H1 (cell line): Measurements from ENCODE around the gene MAML3. TPM values are rescaled to one million over a fixed set of nuclear protein-coding genes. Genes with fewer than 3 reads are reported as not detected.

Experiments
- CTBP2 ChIP-seq: IDR thresholded peaks from 2 replicates; pipeline ENCODE4 v1.7.0; 2011; ENCODE audit warnings: borderline replicate concordance, mild to moderate bottlenecking, moderate library complexity, mixed read lengths, low read length; ENCODE audit not compliant: insufficient read depth, insufficient read length
- FOSL1 ChIP-seq: IDR thresholded peaks from 2 replicates; pipeline ENCODE4 v1.6.1; 2011; ENCODE audit warnings: mild to moderate bottlenecking, low read depth, low read length, moderate library complexity; ENCODE audit not compliant: insufficient read depth
- JUN ChIP-seq: IDR thresholded peaks from 2 replicates; pipeline ENCODE4 v1.6.1; 2011; ENCODE audit warnings: low read depth, mild to moderate bottlenecking, improper control_type of control experiment, low read length
- SIX5 ChIP-seq: IDR thresholded peaks from 2 replicates; pipeline ENCODE4 v1.6.1; 2011; ENCODE audit warnings: mild to moderate bottlenecking, low read depth, low read length
- TAF1 ChIP-seq: IDR thresholded peaks from 2 replicates; pipeline ENCODE4 v1.6.1; 2011; ENCODE audit warnings: mild to moderate bottlenecking, low read depth, low read length
- ZNF274 ChIP-seq: IDR thresholded peaks from 2 replicates; pipeline ENCODE4 v1.7.0; 2012; ENCODE audit warnings: low read length, borderline replicate concordance; ENCODE audit errors: extremely low read depth
- polyA plus RNA-seq, 7 experiments: library from polyadenylated mRNA; depleted of rRNA in 3 of 7; stranded (reverse) in 5 of 7; unstranded in 2 of 7; fragments of >200 nt in 5 of 7; fragments of 200-250 nt in 2 of 7; gene quantifications; 1 replicate in 5 of 7; 2 replicates in 1 of 7; 4 replicates in 1 of 7; pipeline versions ENCODE4 v1.2.1 to v1.2.3, GENCODE V29; 2011 to 2013; ENCODE audit warnings: missing spikeins in 2 of 7, mixed read lengths in 2 of 7
- total RNA-seq: library from RNA; stranded (reverse); fragmentation: NEBNext Ultra II Directional; extraction: Animal tissue kit (Norgen Biotek cat#: 25700); gene quantifications from 2 replicates; pipeline ENCODE4 v1.2.1, GENCODE V29; 2021
- TF ChIP-seq, protein P1 (sequence below): fragments of 300-600 bp; sonication (generic); IDR thresholded peaks from 2 replicates; pipeline ENCODE4 v1.7.1; 2012; ENCODE audit warnings: low read length, moderate library complexity, mild to moderate bottlenecking, inconsistent platforms; ENCODE audit not compliant: insufficient replicate concordance

MAML3 gene
- total and polyA plus RNA-seq, 2 of the 8 experiments (the other 6 are each of a cell fraction or from before 2014, with no cell fraction given), result 2.1 to 5.7 TPM

- TF ChIP-seq, protein P1, sequence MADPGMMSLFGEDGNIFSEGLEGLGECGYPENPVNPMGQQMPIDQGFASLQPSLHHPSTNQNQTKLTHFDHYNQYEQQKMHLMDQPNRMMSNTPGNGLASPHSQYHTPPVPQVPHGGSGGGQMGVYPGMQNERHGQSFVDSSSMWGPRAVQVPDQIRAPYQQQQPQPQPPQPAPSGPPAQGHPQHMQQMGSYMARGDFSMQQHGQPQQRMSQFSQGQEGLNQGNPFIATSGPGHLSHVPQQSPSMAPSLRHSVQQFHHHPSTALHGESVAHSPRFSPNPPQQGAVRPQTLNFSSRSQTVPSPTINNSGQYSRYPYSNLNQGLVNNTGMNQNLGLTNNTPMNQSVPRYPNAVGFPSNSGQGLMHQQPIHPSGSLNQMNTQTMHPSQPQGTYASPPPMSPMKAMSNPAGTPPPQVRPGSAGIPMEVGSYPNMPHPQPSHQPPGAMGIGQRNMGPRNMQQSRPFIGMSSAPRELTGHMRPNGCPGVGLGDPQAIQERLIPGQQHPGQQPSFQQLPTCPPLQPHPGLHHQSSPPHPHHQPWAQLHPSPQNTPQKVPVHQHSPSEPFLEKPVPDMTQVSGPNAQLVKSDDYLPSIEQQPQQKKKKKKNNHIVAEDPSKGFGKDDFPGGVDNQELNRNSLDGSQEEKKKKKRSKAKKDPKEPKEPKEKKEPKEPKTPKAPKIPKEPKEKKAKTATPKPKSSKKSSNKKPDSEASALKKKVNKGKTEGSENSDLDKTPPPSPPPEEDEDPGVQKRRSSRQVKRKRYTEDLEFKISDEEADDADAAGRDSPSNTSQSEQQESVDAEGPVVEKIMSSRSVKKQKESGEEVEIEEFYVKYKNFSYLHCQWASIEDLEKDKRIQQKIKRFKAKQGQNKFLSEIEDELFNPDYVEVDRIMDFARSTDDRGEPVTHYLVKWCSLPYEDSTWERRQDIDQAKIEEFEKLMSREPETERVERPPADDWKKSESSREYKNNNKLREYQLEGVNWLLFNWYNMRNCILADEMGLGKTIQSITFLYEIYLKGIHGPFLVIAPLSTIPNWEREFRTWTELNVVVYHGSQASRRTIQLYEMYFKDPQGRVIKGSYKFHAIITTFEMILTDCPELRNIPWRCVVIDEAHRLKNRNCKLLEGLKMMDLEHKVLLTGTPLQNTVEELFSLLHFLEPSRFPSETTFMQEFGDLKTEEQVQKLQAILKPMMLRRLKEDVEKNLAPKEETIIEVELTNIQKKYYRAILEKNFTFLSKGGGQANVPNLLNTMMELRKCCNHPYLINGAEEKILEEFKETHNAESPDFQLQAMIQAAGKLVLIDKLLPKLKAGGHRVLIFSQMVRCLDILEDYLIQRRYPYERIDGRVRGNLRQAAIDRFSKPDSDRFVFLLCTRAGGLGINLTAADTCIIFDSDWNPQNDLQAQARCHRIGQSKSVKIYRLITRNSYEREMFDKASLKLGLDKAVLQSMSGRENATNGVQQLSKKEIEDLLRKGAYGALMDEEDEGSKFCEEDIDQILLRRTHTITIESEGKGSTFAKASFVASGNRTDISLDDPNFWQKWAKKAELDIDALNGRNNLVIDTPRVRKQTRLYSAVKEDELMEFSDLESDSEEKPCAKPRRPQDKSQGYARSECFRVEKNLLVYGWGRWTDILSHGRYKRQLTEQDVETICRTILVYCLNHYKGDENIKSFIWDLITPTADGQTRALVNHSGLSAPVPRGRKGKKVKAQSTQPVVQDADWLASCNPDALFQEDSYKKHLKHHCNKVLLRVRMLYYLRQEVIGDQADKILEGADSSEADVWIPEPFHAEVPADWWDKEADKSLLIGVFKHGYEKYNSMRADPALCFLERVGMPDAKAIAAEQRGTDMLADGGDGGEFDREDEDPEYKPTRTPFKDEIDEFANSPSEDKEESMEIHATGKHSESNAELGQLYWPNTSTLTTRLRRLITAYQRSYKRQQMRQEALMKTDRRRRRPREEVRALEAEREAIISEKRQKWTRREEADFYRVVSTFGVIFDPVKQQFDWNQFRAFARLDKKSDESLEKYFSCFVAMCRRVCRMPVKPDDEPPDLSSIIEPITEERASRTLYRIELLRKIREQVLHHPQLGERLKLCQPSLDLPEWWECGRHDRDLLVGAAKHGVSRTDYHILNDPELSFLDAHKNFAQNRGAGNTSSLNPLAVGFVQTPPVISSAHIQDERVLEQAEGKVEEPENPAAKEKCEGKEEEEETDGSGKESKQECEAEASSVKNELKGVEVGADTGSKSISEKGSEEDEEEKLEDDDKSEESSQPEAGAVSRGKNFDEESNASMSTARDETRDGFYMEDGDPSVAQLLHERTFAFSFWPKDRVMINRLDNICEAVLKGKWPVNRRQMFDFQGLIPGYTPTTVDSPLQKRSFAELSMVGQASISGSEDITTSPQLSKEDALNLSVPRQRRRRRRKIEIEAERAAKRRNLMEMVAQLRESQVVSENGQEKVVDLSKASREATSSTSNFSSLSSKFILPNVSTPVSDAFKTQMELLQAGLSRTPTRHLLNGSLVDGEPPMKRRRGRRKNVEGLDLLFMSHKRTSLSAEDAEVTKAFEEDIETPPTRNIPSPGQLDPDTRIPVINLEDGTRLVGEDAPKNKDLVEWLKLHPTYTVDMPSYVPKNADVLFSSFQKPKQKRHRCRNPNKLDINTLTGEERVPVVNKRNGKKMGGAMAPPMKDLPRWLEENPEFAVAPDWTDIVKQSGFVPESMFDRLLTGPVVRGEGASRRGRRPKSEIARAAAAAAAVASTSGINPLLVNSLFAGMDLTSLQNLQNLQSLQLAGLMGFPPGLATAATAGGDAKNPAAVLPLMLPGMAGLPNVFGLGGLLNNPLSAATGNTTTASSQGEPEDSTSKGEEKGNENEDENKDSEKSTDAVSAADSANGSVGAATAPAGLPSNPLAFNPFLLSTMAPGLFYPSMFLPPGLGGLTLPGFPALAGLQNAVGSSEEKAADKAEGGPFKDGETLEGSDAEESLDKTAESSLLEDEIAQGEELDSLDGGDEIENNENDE, result no peak
- TF ChIP-seq JUN, result no peak
- no peak for TF ChIP-seq CTBP2
- no peak for TF ChIP-seq TAF1
- no peak for TF ChIP-seq SIX5
- TF ChIP-seq ZNF274, result no peak
- no peak for TF ChIP-seq FOSL1
Measured at GRCh38 chr4:139668036-139668435, 485.9 kb downstream of the MAML3 start (continued).
